ENCODE data around the gene TLR8.

The TLR8 gene

DNA sequence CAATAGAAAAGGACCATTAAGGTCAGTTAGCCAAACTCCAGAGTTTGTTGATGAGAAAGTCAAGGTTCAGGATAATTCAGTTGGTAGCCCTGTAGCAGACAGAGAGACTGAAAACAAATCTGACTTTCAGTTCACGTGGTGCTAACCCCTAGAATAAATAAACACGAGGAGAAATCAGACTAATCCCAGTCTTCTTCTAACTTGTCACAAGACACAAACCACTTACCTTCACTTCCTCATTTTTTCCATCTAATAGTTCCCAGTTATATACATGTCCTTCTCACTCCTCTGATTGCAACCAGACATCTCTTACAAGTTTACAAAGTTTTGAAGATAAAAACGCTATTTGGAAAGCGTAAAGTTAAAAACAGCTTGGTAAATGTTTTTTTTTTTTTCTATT is 31.8 kb upstream of the TLR8 start:
- TF ChIP-seq ZFX (IDR thresholded peaks at IDR 0.05) (no peak), CTCF (conservative IDR thresholded peaks at IDR 0.05) (no peak)
- no peak overlapping the region for H3K27ac ChIP-seq

GRCh38 chrX:12877386-12877785 is 29.0 kb upstream of the TLR8 start:
- H3K27ac ChIP-seq = peak overlapping the region; percentile 62
- TF ChIP-seq CTCF (conservative IDR thresholded peaks at IDR 0.05) (no peak), ZFX (IDR thresholded peaks at IDR 0.05) (no peak)

DNA sequence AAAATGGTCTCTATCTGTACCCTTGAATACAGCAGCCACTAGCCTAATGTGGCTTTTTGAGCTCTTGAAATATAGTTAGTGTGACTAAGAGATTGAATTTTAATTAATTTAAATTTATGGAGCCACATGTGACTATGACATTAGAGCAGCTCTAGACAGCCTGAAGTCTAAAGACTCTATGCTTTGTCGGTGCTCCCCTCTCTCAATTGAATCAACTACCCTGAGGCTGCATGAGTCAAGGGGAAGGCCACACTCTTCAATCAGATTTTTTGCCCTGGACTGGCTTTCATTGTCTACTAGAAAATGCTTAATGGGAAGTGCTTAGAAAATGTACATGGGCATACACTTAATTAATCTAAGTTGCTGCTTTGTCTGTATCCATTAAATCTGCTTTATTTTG is 27.9 kb upstream of the TLR8 start:
- TF ChIP-seq ZFX (IDR thresholded peaks at IDR 0.05) (no peak), CTCF (conservative IDR thresholded peaks at IDR 0.05) (no peak)
- no peak overlapping the region for H3K27ac ChIP-seq

DNA sequence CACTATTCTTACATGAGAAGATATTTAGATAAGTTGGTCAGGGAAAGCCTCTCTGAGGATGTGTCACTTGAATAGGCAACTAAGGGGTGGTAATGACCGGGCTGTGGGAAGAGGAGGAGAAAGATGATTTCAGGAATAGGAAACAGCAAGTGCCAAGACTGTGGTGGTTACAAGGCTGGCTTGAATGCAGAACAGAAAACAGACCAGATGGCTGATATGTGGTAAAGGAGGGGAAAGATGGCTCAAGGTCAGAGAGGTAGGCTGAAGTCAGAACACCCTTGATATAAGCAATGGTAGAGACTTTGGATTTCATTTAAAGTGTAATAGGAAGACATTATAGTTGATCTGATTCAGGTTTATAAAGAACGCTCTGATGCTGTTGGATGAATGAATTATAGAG is 24.5 kb upstream of the TLR8 start:
- no peak overlapping the region for H3K27ac ChIP-seq
- no peak for TF ChIP-seq CTCF (conservative IDR thresholded peaks at IDR 0.05)
- no peak for TF ChIP-seq ZFX (IDR thresholded peaks at IDR 0.05)

- TF ChIP-seq CTCF (conservative IDR thresholded peaks at IDR 0.05) (no peak), ZFX (IDR thresholded peaks at IDR 0.05) (no peak)
- H3K27ac ChIP-seq = no peak overlapping the region
Measured at GRCh38 chrX:12885508-12885907, 20.9 kb upstream of the TLR8 start.

DNA sequence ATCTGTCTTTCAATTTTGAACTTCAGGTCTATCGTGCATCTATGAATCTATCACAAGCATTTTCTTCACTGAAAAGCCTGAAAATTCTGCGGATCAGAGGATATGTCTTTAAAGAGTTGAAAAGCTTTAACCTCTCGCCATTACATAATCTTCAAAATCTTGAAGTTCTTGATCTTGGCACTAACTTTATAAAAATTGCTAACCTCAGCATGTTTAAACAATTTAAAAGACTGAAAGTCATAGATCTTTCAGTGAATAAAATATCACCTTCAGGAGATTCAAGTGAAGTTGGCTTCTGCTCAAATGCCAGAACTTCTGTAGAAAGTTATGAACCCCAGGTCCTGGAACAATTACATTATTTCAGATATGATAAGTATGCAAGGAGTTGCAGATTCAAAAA is 19.9 kb upstream of the TLR8 start:
- no peak overlapping the region for H3K27ac ChIP-seq
- TF ChIP-seq CTCF (conservative IDR thresholded peaks at IDR 0.05) (no peak), ZFX (IDR thresholded peaks at IDR 0.05) (no peak)

DNA sequence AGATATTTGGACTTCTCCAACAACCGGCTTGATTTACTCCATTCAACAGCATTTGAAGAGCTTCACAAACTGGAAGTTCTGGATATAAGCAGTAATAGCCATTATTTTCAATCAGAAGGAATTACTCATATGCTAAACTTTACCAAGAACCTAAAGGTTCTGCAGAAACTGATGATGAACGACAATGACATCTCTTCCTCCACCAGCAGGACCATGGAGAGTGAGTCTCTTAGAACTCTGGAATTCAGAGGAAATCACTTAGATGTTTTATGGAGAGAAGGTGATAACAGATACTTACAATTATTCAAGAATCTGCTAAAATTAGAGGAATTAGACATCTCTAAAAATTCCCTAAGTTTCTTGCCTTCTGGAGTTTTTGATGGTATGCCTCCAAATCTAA is 19.3 kb upstream of the TLR8 start:
- no peak overlapping the region for H3K27ac ChIP-seq
- TF ChIP-seq CTCF (conservative IDR thresholded peaks at IDR 0.05) (no peak), ZFX (IDR thresholded peaks at IDR 0.05) (no peak)

All from C4-2B (cell line).